Esophagus muscularis mucosa (tissue), 4 donors: ENCODE data around the gene SHB. TPM values are rescaled to one million over a fixed set of nuclear protein-coding genes. Genes with fewer than 3 reads are reported as not detected.

Experiments
- DNase-seq: peaks from one replicate; pipeline ENCODE4 v3.0.0-alpha.2; 2017; ENCODE audit errors: extremely low spot score
- H3K27ac ChIP-seq, 4 donors: fragments of 200-600 bp; sonication (generic); replicated peaks in 1 of 4; 1 replicate in 3 of 4; 2 replicates in 1 of 4; pipeline ENCODE4 v1.5.1; 2016 to 2019; ENCODE audit warnings: mild to moderate bottlenecking in 1 of 4
- H3K27me3 ChIP-seq, 4 donors: fragments of 200-600 bp; sonication (generic); one replicate each; pipeline versions ENCODE4 v1.5.1 to v1.6.0; 2016 to 2019
- H3K36me3 ChIP-seq, 4 donors: fragments of 200-600 bp; sonication (generic); one replicate each; pipeline ENCODE4 v1.5.1; 2016 to 2019
- H3K4me1 ChIP-seq, 4 donors: fragments of 200-600 bp; sonication (generic); one replicate each; pipeline ENCODE4 v1.5.1; 2016 to 2019
- H3K4me3 ChIP-seq, 4 donors: fragments of 200-600 bp; sonication (generic); 1 replicate in 2 of 4; 2 replicates in 2 of 4; pipeline ENCODE4 v1.5.1; 2016 to 2019; ENCODE audit warnings: mild to moderate bottlenecking in 4 of 4, moderate library complexity in 1 of 4
- H3K9me3 ChIP-seq, 4 donors: fragments of 200-600 bp; sonication (generic); 1 replicate in 3 of 4; 2 replicates in 1 of 4; pipeline ENCODE4 v1.5.1; 2016 to 2019
- CTCF ChIP-seq, 3 experiments: fragments of 200-600 bp in 2 of 3; fragments of 450-650 bp in 1 of 3; sonication (generic) in 2 of 3; IDR thresholded peaks; one replicate each; pipeline ENCODE4 v1.5.1; 2017 to 2019; ENCODE audit warnings: antibody characterized with exemption in 3 of 3, mild to moderate bottlenecking in 2 of 3, moderate library complexity in 1 of 3
- EP300 ChIP-seq: sonication (generic); formaldehyde crosslinking; IDR thresholded peaks from one replicate; pipeline ENCODE4 v1.6.1; 2017; ENCODE audit warnings: antibody characterized with exemption
- POLR2A ChIP-seq: fragments of 450-650 bp; IDR thresholded peaks from one replicate; pipeline ENCODE4 v1.6.1; 2017; ENCODE audit warnings: antibody characterized with exemption, moderate library complexity, mild to moderate bottlenecking, low read depth
- POLR2AphosphoS5 ChIP-seq, 2 donors: sonication (generic); formaldehyde crosslinking; IDR thresholded peaks; one replicate each; pipeline ENCODE4 v1.6.1; 2017; ENCODE audit warnings: antibody characterized with exemption in 2 of 2
- WGBS: methylation state at CpG from one replicate; pipeline ENCODE4 v1.1.5; 2018; 5-methylcytosine and 5-hydroxymethylcytosine counted together
- intact Hi-C: fragments of 100-400 bp; cut with DNase I; formaldehyde crosslinking; loops from one replicate; pipeline ENCODE4 v1.15.1; 2023
- total RNA-seq, 4 donors: library from RNA; depleted of rRNA; stranded (reverse); fragments of >200 nt; gene quantifications; one replicate each; pipeline versions ENCODE4 v1.1.0 to v1.2.1, GENCODE V29; 2016

Gene SHB
- total RNA-seq, 4 donors from 2014 or later = 16.6 to 21.2 (median 21.0) TPM

DNA sequence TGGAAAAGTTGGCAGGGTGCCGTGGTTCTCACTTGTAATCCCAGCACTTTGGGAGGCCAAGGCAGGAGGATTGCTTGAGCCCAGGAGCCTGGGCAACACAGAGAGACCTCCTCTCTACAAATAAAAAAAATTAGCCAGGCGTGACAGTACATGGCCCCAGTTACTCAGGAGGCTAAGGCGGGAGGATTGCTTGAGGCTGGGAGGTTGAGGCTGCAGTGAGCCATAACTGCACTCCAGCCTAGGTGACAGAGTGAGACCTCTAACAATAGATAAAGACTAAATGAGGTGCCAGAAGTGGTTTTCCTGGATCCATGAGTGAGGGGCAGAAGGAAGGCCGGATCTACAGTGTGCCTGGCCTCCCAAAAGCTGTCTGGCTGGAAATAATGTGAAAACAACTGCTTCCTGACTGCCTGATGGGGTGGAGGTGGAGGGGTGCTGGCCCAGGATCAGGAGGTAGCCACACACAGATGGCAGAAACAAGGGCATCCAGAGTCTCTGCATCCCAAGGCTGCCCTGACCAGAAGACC, 4.1 kb downstream of the SHB start:
- H3K4me1 ChIP-seq = peaks cover 74 to 89% (median 80%) of the 10 kb centered on the region in 4 donors
- peak overlapping the region in 1 of 4 donors; percentile 95 for H3K4me3 ChIP-seq
- DNase-seq = no peak
- no peaks in the 10 kb centered on the region for H3K9me3 ChIP-seq
- peaks cover 0 to 4% (median 0%) of the 10 kb centered on the region in 4 donors for H3K27me3 ChIP-seq
- 81% methylated on average over 4 of the region's 4 CpGs for WGBS
- H3K27ac ChIP-seq = peak overlapping the region; percentile 87 to 98 (median 93)
- intact Hi-C loops = loop anchor here (5.0 kb wide), 1 partner anchor 38 kb away; no protein-coding TSS in a partner anchor
- no peak for TF ChIP-seq POLR2AphosphoS5 (IDR thresholded peaks at IDR 0.05)
- no peak for TF ChIP-seq EP300
- TF ChIP-seq POLR2A = no peak
- TF ChIP-seq CTCF (IDR thresholded peaks at IDR 0.05) = no peak
- H3K36me3 ChIP-seq = peaks cover 0 to 3% (median 0%) of the 10 kb centered on the region in 4 donors

- 27% methylated on average over 2 of the region's 2 CpGs for WGBS
- intact Hi-C loops = no loop called here
- no peak for TF ChIP-seq EP300
- TF ChIP-seq POLR2A = no peak
- TF ChIP-seq POLR2AphosphoS5 (IDR thresholded peaks at IDR 0.05) = no peak
- no peak for TF ChIP-seq CTCF (IDR thresholded peaks at IDR 0.05)
These were observed 5.7 kb downstream of the SHB start for GRCh38 chr9:38063363-38063707.

GRCh38 chr9:38062498-38063362, 6.3 kb downstream of the SHB start:
- Histone ChIP-seq H3K4me3 (no peak overlapping the region), H3K36me3 (peaks cover 0 to 3% (median 0%) of the 10 kb centered on the region in 4 donors), H3K27me3 (no peaks in the 10 kb centered on the region), H3K27ac (peak overlapping the region in 3 of 4 donors; percentile 23 to 96 (median 90)), H3K9me3 (no peaks in the 10 kb centered on the region), H3K4me1 (peaks cover 81 to 100% (median 87%) of the 10 kb centered on the region in 4 donors)
- intact Hi-C loops = no loop called here
- no peak for DNase-seq
- TF ChIP-seq CTCF (IDR thresholded peaks at IDR 0.05) = no peak
- 83% methylated on average over 12 of the region's 12 CpGs for WGBS

More at GRCh38 chr9:38063363-38063707, 5.7 kb downstream of the SHB start:
- Histone ChIP-seq H3K4me1 (peaks cover 81 to 100% (median 84%) of the 10 kb centered on the region in 4 donors), H3K27ac (peak overlapping the region in 3 of 4 donors; percentile 7 to 96 (median 90)), H3K27me3 (peaks cover 0 to 4% (median 0%) of the 10 kb centered on the region in 4 donors), H3K36me3 (peaks cover 0 to 3% (median 0%) of the 10 kb centered on the region in 4 donors), H3K9me3 (no peaks in the 10 kb centered on the region), H3K4me3 (no peak overlapping the region)
- DNase-seq = no peak

GRCh38 chr9:38062106-38062497, 6.9 kb downstream of the SHB start:
- 97% methylated on average over 3 of the region's 3 CpGs for WGBS
- intact Hi-C loops = no loop called here
- no peak for DNase-seq
- Histone ChIP-seq H3K4me1 (peaks cover 80 to 99% (median 91%) of the 10 kb centered on the region in 4 donors), H3K27me3 (no peaks in the 10 kb centered on the region), H3K36me3 (peaks cover 0 to 3% (median 0%) of the 10 kb centered on the region in 4 donors), H3K4me3 (no peak overlapping the region), H3K9me3 (no peaks in the 10 kb centered on the region), H3K27ac (no peak overlapping the region)
- TF ChIP-seq EP300 (no peak), POLR2A (no peak), POLR2AphosphoS5 (IDR thresholded peaks at IDR 0.05) (no peak), CTCF (IDR thresholded peaks at IDR 0.05) (no peak)
